ENCODE results near the gene BMP4.

- TF ChIP-seq CTCF (IDR thresholded peaks at IDR 0.05) (no peak), POLR2A (IDR thresholded peaks at IDR 0.05) (no peak)
These were observed 7.4 kb downstream of the BMP4 start for GRCh38 chr14:53949201-53949600.

All from esophagus squamous epithelium (tissue), 4 donors.